ENCODE results near the gene OPTN. TPM values are rescaled to one million over a fixed set of nuclear protein-coding genes. Genes with fewer than 3 reads are reported as not detected.
A peak's percentile ranks its signal among the peaks of the same experiment; 100 is the strongest.
"Not testable (repeated sequence)": the region's sequence is repeated elsewhere in the genome, so short reads cannot be mapped to it uniquely, and the experiment has no call there.

OPTN gene
- polyA plus RNA-seq, 4 donors: 36.7 to 40.6 (median 38.7) TPM

DNA sequence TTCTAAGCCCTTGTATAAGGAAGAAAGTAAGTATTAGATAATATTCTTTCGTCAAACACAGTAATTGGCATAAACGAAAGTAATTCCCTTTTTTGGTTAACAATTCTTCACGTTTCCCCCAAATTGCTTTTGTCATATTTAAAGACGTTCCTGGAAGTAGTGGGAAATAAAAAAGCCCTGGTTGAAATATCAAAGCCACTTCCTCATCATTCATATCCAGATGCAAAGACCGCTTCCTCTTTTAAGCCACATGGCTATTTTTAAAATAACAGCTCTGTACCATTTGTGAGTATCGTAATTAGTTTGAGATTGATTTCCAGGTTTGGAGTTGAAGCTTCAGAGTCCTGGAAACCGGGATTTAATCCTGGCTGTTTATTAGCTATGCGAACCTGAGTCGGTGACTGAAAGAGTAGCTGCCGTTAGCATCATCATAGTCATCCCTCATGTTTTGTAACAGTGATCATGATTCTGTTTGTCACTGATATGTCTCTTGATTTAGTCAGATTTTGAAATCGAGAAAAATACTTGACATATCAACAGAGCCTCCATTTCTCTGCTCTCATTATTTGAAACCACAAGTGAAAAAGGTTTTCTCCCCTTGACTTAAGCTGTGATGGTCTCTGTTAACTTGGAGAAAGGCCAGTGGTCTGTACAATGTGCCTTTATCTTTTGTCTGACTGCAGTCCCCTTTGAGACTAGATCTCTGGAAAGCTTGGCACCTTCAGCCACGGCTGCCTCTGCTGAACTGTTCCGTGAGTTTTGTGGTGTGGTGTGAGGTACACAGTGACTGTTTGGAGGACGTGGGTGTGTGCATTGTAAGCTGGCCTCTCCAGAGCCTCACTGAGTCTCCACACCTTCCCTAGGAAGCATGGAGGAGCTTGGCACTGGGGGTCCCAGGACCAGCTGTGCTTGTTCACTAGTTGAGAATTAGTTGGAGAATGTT lies 18.1 kb downstream of the OPTN start:
- DNase-seq (ENCODE audit: low read depth in 4 of 4, low spot score in 3 of 4): no peak

DNA sequence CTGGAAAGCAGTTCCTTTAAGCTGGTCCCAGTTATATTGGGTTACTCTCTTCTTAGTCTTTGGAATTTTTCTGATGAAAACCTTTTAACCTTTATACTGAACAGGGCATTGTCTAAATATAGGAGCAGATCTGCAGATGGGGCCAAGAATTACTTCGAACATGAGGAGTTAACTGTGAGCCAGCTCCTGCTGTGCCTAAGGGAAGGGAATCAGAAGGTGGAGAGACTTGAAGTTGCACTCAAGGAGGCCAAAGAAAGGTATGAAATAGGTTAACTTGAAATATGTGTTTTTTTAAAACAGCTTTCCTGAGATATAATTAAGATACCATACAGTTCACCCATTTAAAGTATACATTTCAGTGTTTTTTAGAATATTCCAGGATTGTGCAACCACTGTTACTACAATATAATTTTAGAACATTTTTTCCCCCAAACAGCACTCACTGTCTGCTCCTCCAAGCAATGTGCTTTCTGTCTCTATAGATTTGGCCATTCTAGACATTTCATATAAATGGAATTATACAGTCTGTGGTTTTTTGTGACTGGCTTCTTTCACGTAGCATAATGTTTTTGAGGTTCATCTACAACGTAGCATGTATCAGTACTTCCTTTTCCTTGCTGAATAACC lies 18.9 kb downstream of the OPTN start:
- DNase-seq (ENCODE audit: low read depth in 4 of 4, low spot score in 3 of 4): no peak

DNA sequence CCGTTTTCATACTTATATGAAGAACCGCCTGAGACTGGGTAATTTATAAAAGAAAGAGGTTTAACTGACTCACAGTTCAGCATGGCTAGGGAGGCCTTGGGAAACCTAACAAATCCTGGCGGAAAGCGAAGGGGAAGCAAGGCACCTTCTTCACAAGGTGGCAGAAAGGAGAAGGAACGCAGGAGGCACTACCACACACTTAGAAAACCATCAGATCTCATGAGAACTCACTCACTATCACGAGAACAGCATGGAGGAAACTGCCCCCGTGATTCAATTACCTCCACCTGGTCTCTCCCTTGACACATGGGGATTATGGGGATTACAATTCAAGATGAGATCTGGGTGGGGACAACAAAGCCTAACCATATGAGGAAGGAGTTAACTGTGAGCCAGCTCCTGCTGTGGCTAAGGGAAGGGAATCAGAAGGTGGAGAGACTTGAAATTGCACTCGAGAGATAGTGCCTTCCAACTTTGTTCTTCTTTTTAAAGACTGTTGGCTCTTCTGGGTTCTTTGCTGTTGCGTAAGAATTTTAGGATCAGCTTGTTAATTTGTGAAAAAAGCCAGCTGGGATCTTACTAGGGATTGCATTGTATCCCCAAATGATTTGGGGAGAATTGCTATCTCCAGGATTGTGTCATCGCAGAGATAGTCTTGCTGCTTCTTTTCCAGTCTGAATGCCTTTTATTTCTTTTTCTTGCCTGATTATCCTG lies 21.0 kb downstream of the OPTN start:
- no peak for DNase-seq (ENCODE audit: low read depth in 4 of 4, low spot score in 3 of 4)

DNA sequence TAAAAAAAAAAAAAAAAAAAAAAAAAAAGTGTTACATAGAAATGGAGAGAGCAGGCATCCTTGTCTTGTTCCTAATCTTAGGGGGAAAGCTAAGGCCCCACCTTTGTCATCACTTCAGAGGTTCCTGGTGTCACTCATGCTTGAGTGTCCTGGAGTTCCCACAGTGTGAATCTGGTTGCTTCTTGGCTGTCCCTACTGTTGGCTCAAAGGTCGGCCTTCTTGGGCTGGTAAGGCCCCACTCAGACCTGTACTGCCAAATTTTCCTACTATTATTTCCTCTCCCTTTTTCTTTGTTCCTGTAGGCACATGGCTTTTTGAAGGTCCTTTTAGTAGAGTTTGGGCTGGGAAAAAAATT lies 21.5 kb downstream of the OPTN start:
- no peak for DNase-seq (ENCODE audit: low read depth in 4 of 4, low spot score in 3 of 4)

DNA sequence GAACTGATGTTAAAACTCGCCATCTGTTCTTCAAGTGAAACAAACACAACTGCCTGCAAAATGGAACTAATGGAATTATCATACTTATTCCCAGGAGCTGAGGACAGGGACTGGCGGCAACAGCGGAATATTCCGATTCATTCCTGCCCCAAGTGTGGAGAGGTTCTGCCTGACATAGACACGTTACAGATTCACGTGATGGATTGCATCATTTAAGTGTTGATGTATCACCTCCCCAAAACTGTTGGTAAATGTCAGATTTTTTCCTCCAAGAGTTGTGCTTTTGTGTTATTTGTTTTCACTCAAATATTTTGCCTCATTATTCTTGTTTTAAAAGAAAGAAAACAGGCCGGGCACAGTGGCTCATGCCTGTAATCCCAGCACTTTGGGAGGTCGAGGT lies 36.7 kb downstream of the OPTN start:
- no peak for DNase-seq (ENCODE audit: low read depth in 4 of 4, low spot score in 3 of 4)

DNA sequence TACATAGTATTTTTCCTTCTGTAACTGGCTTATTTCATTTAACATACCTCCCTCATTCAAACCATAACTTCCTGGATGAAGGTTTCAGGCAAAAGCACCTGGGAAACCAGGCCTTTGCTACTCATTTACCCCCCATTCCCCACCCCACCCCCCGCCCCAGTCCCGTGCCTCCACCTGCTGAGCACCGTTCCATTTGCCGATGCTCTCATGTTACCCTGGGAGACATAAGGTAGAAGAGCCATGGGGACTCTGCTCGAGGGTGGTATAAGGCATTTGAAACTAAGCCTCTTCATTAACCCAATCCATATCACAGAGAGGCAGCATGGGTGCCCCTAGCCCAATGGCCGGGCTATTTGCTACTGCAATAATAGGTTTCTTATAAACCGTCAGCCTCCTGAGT lies 39.2 kb downstream of the OPTN start:
- DNase-seq (ENCODE audit: low read depth in 4 of 4, low spot score in 3 of 4): no peak

DNA sequence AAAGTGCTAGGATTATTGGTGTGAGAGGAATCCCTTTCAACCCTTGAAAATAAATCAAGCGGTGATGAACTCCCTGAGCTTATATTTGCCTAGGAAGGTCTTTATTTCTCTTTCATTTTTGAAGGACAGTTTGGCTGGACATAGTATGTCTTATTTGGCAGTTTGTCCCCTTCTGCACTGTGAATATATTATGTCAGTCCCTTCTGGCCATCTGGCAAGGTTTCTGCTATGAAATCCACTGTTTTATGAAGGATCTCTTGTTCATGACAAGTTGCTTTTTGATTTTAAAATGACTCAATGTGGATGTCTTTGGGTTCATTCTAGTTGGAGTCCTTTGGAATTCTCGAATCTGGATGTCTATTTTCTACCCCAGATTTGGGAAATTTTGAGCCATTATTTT lies 39.7 kb downstream of the OPTN start:
- DNase-seq (ENCODE audit: low read depth in 4 of 4, low spot score in 3 of 4): no peak

DNA sequence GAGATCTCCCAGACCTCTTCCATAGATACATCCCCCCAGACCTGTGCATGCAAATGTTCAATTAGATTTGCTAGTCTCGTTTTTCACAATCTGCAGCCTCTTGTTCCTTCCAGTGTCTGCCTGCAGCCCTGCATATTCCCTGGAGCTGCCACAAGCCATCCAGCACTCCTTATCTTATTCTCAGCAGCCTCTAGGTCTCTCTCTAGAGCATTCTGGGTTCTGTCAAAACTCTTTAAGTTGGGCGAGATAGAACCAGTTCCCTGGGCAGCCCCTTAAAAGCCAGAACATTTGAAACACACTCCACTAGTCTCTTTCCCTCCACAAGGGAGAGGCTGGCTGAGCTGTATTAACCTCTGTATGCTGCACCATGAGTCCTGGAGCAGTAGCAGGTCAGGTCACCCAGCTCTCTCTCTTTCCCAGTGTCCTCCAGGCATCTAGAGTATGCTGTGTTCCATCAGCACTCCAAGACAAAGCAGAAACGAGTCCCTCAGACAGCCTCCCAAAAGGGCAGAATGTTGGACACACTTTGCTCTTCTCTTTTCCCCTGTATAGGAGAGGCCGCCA lies 40.7 kb downstream of the OPTN start:
- DNase-seq (ENCODE audit: low read depth in 4 of 4, low spot score in 3 of 4): no peak

DNA sequence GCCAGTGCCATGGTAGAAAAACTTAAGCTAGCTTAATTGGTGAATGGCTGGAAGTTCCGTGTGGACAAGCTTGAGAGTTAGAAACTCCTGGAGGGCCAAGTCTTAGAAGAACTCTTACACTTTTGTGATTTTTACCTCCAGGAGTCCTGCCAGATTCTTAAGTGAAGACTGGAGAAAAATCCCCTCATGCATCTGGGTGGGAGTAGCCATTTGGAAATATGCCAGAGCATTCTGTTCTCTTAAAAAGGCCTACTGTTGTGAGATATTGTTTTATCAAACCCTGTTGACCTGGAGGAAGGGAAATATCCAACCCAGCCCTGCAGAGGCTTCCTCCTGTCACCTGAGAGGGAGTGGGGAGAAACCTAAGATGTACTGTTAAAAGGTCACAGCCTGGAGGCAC lies 43.8 kb downstream of the OPTN start:
- no peak for DNase-seq (ENCODE audit: low read depth in 4 of 4, low spot score in 3 of 4)

DNA sequence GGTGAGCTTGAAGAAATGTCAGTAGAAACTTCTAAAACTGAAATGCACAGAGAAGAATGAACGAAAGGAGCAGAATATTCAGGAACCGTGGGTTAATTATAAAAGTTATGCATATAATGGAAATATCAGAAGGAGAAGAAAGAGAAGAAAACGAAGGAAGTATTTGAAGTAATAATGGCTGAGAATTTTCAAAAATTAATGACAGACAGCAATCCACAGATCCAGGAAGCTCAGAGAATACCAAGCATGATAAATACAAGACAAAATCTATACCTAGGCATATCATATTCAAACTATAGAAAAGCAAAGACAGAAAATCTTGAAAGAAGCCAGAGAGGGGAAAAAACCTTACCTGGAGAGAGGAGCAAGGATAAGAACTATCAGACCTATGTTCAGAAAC lies 44.9 kb downstream of the OPTN start:
- no peak for DNase-seq (ENCODE audit: low read depth in 4 of 4, low spot score in 3 of 4)

DNA sequence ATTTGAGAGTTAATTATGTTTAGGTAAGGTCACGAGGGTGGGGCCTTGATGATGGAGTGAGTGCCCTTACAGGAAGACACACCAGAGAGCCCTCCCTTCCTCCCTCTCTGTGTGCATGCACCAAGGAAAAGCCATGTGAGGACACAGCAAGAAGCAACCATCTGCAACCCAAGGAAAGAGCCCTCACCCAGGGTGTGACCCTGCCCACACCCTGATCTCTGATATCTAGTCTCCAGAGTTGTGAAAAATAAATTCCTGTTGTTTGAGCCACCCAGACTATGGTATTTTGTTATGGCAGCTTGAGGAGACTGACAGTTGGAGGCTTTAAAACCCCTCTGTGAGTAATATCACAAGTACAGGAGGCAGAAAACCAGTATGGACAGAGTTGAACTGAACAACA lies 46.4 kb downstream of the OPTN start:
- DNase-seq (ENCODE audit: low read depth in 4 of 4, low spot score in 3 of 4): no peak

DNA sequence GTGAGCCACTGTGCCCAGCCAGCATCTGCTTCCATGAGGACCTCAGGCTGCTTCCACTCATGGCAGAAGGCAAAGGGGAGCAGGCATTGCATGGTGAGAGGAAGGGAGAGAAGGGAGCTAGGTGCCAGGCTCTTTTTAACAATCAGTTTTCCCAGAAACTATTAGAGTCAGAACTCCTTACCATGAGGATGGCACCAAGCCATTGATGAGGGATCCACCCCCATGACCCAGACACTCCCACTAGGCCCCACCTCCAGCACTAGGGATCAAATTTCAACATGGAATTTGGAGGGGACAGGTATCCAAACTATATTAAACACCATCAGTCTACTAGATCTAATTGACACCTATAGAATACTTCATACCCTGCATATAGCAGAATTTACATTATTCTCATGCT lies 47.2 kb downstream of the OPTN start:
- DNase-seq (ENCODE audit: low read depth in 4 of 4, low spot score in 3 of 4): no peak

DNA sequence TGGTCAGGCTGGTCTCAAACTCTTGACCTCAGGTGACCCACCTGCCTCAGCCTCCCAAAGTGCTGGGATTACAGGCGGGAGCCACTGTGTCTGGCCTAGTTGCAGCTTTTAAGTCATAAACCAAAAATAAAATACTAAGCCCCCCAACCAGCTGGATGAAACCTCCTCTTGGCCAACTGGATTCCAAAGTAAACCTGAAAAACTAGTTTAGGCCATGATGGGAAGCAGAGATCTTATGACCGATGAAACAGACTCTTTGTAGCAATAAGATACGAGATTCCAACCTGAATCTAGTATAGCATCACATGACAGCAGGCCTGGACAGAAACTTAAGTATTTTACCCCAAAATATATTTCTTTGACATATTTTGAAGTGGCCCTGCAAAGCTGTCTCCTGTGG lies 52.3 kb downstream of the OPTN start:
- DNase-seq (ENCODE audit: low read depth in 4 of 4, low spot score in 3 of 4): no peak

DNA sequence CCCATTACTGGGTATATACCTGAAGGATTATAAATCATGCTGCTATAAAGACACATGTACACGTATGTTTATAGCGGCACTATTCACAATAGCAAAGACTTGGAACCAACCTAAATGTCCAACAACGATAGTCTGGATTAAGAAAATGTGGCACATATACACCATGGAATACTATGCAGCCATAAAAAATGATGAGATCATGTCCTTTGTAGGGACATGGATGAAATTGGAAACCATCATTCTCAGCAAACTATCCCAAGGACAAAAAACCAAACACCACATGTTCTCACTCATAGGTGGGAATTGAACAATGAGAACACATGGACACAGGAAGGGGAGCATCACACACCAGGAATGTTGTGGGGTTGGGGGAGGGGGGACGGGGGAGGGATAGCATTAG lies 55.9 kb downstream of the OPTN start:
- not testable (repeated sequence) for DNase-seq (ENCODE audit: low read depth in 4 of 4, low spot score in 3 of 4)

DNA sequence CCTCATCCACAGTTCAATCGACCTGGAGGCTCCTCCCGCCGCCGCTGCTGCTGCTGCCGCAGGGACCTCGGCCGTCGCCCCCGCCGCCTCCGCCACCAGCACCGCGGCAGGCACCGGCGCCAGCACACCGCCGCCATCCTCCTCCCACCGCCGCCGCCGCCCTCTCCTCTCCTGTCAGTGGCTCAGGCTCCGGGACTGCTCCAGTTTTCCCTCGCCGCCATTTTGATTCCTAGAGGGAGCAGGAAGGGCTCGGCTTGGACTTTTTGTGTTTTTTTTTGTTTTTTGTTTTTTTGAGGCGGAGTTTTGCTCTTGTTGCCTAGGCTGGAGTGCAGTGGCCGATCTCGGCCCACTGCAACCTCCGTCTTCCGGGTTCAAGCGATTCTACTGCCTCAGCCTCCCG lies 58.4 kb downstream of the OPTN start:
- no peak for DNase-seq (ENCODE audit: low read depth in 4 of 4, low spot score in 3 of 4)

DNA sequence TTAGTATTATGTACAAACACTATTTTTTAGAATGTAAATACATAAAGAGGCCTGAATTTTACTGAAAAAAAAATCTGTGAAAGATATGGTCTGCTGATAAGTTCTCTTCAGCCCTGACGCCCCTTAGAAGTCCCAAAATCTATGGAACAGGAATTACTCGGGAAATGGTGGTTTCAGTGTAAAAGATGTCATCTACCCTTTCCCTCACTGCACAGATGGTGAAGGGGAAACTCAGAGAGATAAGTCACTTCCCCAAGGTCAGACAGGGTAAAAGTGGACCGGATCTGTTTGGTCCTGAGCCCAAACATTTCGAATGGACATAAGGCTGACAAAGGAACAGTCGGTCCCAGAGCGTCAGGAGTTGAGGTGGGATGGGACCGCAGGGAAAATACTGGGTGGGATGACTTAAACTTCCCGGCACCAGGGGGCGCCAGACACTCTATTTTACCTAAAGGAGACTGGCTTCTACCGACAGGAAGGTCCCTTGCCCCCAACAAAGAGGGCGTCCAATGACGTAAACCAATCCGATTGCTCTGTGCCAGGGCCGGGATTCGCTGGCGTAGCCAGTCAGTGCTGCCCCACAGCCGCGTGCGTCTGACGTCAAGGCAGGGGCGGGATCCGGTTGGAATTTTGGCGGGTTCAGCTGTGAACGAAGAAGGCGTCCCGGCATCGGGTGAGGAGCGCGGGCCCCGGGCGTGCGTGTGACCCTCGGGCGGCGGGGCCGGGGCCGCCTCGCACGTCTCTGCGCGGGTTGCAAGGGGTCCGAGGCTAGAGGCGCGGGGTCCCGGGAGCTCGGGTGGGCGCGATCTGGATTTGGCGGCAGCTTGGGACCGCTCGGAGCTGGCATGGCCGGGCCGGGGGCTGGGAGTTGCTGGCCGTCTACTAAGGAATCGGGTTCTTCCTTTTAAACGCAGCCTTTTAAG lies 61.2 kb downstream of the OPTN start, which contains the start of gene MCM10:
MCM10 (plus strand) TSS at position 625 of the 923 bp plus-strand sequence. CDS start 2,645 bp downstream, outside the sequence.
- DNase-seq (ENCODE audit: low read depth in 4 of 4, low spot score in 3 of 4): peak; percentile 97 to 99 (median 98)

DNA sequence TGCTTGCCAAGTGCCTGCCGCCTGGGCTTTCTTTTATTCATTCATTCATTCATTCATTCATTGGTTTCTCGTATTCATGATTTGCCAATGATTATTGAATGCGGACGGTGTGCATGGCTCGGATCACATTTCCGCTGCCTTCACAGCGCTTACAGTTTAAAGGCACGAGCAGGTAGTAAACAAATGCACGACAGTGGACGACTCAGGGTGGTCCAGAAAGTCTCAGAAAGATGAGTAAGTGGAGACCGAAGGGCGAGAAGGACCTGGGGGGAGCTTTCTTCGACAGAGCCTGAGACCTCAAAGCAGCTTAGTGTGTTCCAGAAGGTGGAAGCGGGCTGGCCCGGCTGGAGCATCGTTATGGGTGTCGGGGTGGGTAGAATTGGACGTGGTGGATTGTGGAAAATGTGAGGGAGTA lies 61.9 kb downstream of the OPTN start:
- DNase-seq (ENCODE audit: low read depth in 4 of 4, low spot score in 3 of 4): no peak

DNA sequence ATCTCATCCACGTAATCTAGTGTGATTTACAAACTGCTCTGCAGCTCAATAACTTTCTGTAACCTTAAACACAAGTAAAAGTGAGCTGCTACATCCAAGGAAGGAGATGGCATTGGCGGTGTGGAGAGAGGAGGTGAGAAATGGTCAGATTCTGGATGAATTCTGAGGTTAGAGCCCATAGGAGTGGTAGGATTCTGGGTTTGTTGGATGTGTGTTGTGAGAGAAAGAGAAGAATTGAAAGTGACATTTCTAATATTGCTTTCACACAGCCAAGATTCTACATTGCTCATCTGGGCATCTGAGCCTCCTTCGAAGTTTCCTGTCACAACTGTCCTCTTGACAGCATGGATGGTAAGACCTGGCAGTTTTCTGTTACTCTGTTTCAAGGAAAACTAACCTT lies 63.9 kb downstream of the OPTN start:
- DNase-seq (ENCODE audit: low read depth in 4 of 4, low spot score in 3 of 4): no peak

DNA sequence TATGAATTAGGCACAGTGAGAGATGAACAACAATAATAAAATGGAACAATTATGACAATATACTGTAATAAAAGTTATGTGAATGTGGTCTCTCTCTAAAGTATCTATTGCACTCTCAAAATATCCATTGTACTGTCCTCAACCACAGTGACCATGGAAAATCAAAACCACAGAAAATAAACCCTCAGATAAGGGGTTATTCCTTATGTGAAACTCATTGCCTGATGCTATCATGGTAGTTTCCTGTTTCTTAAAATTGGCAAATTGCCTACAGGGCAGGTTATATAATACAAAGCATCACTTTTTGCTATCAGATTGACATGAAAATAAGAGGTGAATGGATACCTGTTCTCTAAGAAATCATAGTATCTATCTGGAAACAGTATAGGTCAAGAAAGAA lies 65.2 kb downstream of the OPTN start:
- DNase-seq (ENCODE audit: low read depth in 4 of 4, low spot score in 3 of 4): no peak

DNA sequence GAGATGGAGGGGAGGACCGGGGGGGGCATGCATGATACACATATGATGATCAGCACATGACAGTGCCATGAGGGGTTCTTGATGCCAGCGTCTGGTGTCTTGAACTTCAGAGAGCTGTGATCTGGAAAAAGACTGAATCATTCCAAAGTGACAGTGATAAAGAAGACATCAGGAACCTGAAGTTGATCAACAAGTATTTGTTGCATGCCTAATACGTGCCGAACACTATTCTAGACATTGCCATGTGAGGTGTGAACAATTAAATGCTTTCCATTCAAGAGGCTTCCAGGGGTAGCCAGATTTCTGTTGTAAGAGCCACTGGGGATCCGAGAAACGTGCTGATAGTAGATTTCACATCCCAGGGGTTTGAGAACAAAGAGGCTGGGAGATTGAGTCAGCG lies 67.6 kb downstream of the OPTN start:
- DNase-seq (ENCODE audit: low read depth in 4 of 4, low spot score in 3 of 4): no peak

All from left renal pelvis (tissue), 4 donors.